Stomach (tissue), 4 donors: ENCODE measurements around the gene TMEM131.

Experiments
- POLR2A ChIP-seq, 4 donors: fragments of 450-650 bp; IDR thresholded peaks; one replicate each; pipeline ENCODE4 v1.6.1; 2016; ENCODE audit warnings: antibody characterized with exemption in 4 of 4, control low read depth in 2 of 4, mild to moderate bottlenecking in 1 of 4, moderate library complexity in 1 of 4
- TF ChIP-seq, protein P1 (sequence below), 7 experiments: fragments of 450-650 bp in 4 of 7; fragments of 200-600 bp in 3 of 7; sonication (generic) in 3 of 7; IDR thresholded peaks; one replicate each; pipeline ENCODE4 v1.5.1; 2016 to 2019; ENCODE audit warnings: antibody characterized with exemption in 7 of 7, control low read depth in 2 of 7, mild to moderate bottlenecking in 1 of 7

DNA sequence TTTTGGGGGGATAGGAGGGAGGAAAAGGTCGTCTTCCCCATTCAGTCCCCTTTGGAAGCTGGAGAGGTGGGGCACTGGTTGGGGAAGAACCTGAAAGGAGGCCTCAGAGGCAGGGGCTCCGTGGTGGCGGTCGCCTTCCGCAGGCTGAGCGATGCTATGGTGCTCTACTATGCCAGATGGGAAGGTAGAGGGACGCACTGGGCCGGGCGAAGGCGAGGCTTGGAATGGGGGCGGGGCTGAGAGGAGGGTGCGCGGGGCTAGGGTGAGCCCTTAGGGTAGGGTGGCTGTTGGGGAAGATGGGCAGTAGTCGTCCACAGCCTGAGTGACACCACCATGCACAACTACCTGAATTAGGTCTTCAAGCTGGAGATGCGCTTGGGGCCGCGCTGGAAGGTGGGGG, 271.2 kb downstream of the TMEM131 start:
- no peak for TF ChIP-seq POLR2A (IDR thresholded peaks at IDR 0.05)
- TF ChIP-seq, protein P1, sequence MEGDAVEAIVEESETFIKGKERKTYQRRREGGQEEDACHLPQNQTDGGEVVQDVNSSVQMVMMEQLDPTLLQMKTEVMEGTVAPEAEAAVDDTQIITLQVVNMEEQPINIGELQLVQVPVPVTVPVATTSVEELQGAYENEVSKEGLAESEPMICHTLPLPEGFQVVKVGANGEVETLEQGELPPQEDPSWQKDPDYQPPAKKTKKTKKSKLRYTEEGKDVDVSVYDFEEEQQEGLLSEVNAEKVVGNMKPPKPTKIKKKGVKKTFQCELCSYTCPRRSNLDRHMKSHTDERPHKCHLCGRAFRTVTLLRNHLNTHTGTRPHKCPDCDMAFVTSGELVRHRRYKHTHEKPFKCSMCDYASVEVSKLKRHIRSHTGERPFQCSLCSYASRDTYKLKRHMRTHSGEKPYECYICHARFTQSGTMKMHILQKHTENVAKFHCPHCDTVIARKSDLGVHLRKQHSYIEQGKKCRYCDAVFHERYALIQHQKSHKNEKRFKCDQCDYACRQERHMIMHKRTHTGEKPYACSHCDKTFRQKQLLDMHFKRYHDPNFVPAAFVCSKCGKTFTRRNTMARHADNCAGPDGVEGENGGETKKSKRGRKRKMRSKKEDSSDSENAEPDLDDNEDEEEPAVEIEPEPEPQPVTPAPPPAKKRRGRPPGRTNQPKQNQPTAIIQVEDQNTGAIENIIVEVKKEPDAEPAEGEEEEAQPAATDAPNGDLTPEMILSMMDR (IDR thresholded peaks at IDR 0.05) = no peak
